H9 (cell line): Measurements from ENCODE around the gene TMEM120B. TPM values are rescaled to one million over a fixed set of nuclear protein-coding genes. Genes with fewer than 3 reads are reported as not detected.

ENCODE experiments used
- DNase-seq: peaks from one replicate; pipeline ENCODE4 v3.0.0-alpha.2; 2017
- H2AFZ ChIP-seq: one replicate; pipeline ENCODE4 v1.6.1; 2013; ENCODE audit warnings: mild to moderate bottlenecking, low read length, control low read depth, moderate library complexity
- H2AK5ac ChIP-seq: 2 replicates; pipeline ENCODE4 v1.6.1; 2013; ENCODE audit warnings: low read length, control low read depth, mixed read lengths; ENCODE audit not compliant: insufficient read length
- H2BK120ac ChIP-seq: one replicate; pipeline ENCODE4 v1.6.1; 2013; ENCODE audit warnings: low read depth, mild to moderate bottlenecking, low read length, control low read depth, inconsistent platforms; ENCODE audit not compliant: poor library complexity, severe bottlenecking
- H2BK12ac ChIP-seq: 2 replicates; pipeline ENCODE4 v1.6.1; 2013; ENCODE audit warnings: low read length, control low read depth, mixed read lengths, low read depth; ENCODE audit not compliant: insufficient read length
- H2BK15ac ChIP-seq: 2 replicates; pipeline ENCODE4 v1.6.1; 2013; ENCODE audit warnings: low read depth, low read length, control low read depth
- H2BK20ac ChIP-seq: one replicate; pipeline ENCODE4 v1.6.1; 2013; ENCODE audit warnings: low read depth, mild to moderate bottlenecking, low read length, control low read depth, inconsistent platforms; ENCODE audit not compliant: poor library complexity, severe bottlenecking
- H2BK5ac ChIP-seq: 2 replicates; pipeline ENCODE4 v1.6.1; 2013; ENCODE audit warnings: low read length, control low read depth, mixed read lengths; ENCODE audit not compliant: insufficient read length
- H3K14ac ChIP-seq: 2 replicates; pipeline ENCODE4 v1.6.1; 2013; ENCODE audit warnings: low read length, control low read depth; ENCODE audit not compliant: insufficient read depth
- H3K18ac ChIP-seq: 2 replicates; pipeline ENCODE4 v1.6.1; 2013; ENCODE audit warnings: low read depth, mild to moderate bottlenecking, mixed read lengths, low read length, control low read depth; ENCODE audit not compliant: insufficient read length
- H3K23ac ChIP-seq: 2 replicates; pipeline ENCODE4 v1.6.1; 2013; ENCODE audit warnings: low read length, control low read depth, mixed read lengths, low read depth; ENCODE audit not compliant: insufficient read length
- H3K23me2 ChIP-seq: 2 replicates; pipeline ENCODE4 v1.6.1; 2013; ENCODE audit warnings: low read depth, mild to moderate bottlenecking, mixed read lengths, low read length, control low read depth; ENCODE audit not compliant: insufficient read length, poor library complexity, severe bottlenecking
- H3K27ac ChIP-seq: 2 replicates; pipeline ENCODE4 v1.5.1; 2013; ENCODE audit warnings: low read length, control low read depth, mixed read lengths, low read depth; ENCODE audit not compliant: insufficient read length
- H3K27me3 ChIP-seq: 2 replicates; pipeline ENCODE4 v1.6.1; 2013; ENCODE audit warnings: low read length, control low read depth, inconsistent platforms; ENCODE audit not compliant: insufficient read depth
- H3K4ac ChIP-seq: 2 replicates; pipeline ENCODE4 v1.6.1; 2013; ENCODE audit warnings: low read depth, mild to moderate bottlenecking, control low read depth, inconsistent platforms, low read length, moderate library complexity
- H3K4me1 ChIP-seq: 2 replicates; pipeline ENCODE4 v1.6.1; 2013; ENCODE audit warnings: low read length, control low read depth, inconsistent platforms; ENCODE audit not compliant: insufficient read depth
- H3K4me2 ChIP-seq: 2 replicates; pipeline ENCODE4 v1.6.1; 2013; ENCODE audit warnings: low read length, control low read depth, mixed read lengths; ENCODE audit not compliant: insufficient read length, insufficient read depth
- H3K56ac ChIP-seq: 2 replicates; pipeline ENCODE4 v1.6.1; 2013; ENCODE audit warnings: low read depth, mild to moderate bottlenecking, mixed read lengths, low read length, control low read depth; ENCODE audit not compliant: insufficient read length
- H3K79me1 ChIP-seq: 2 replicates; pipeline ENCODE4 v1.6.1; 2013; ENCODE audit warnings: low read depth, mild to moderate bottlenecking, moderate library complexity, low read length, control low read depth, inconsistent platforms; ENCODE audit not compliant: insufficient read depth, poor library complexity, severe bottlenecking
- H3K79me2 ChIP-seq: 2 replicates; pipeline ENCODE4 v1.6.1; 2013; ENCODE audit warnings: low read length, control low read depth, inconsistent platforms; ENCODE audit not compliant: insufficient read depth
- H3K9ac ChIP-seq: 2 replicates; pipeline ENCODE4 v1.6.1; 2013; ENCODE audit warnings: low read length, control low read depth, mixed read lengths; ENCODE audit not compliant: insufficient read length; ENCODE audit errors: extremely low read depth
- H3K9me3 ChIP-seq: one replicate; pipeline ENCODE4 v1.6.1; 2013; ENCODE audit warnings: low read depth, low read length, inconsistent platforms; ENCODE audit not compliant: control insufficient read depth
- H3T11ph ChIP-seq: one replicate; pipeline ENCODE4 v1.6.1; 2013; ENCODE audit warnings: mild to moderate bottlenecking, low read length, control low read depth, inconsistent platforms
- H4K20me1 ChIP-seq: one replicate; pipeline ENCODE4 v1.6.1; 2013; ENCODE audit not compliant: control insufficient read depth, insufficient read length, insufficient read depth
- H4K5ac ChIP-seq: 2 replicates; pipeline ENCODE4 v1.6.1; 2013; ENCODE audit warnings: low read depth, mild to moderate bottlenecking, mixed read lengths, low read length, control low read depth; ENCODE audit not compliant: insufficient read length
- H4K8ac ChIP-seq: replicated peaks from 2 replicates; pipeline ENCODE4 v1.6.1; 2013; ENCODE audit warnings: low read length, control low read depth, mixed read lengths, low read depth; ENCODE audit not compliant: insufficient read length
- H4K91ac ChIP-seq: 2 replicates; pipeline ENCODE4 v1.6.1; 2013; ENCODE audit warnings: low read depth, mild to moderate bottlenecking, moderate library complexity, mixed read lengths, low read length, control low read depth; ENCODE audit not compliant: insufficient read length
- H3K27ac Mint-ChIP-seq, 3 experiments: 2 replicates in 2 of 3; 3 replicates in 1 of 3; pipeline ENCODE4 v1.8.0; 2020 to 2021; ENCODE audit warnings: mixed read lengths in 3 of 3, mild to moderate bottlenecking in 1 of 3, moderate library complexity in 1 of 3
- H3K27me3 Mint-ChIP-seq: 2 replicates; pipeline ENCODE4 v1.8.0; 2021; ENCODE audit warnings: low read depth, mild to moderate bottlenecking, moderate library complexity, mixed read lengths
- H3K36me3 Mint-ChIP-seq, 3 experiments: 2 replicates in 2 of 3; 3 replicates in 1 of 3; pipeline ENCODE4 v1.8.0; 2020 to 2021; ENCODE audit warnings: low read depth in 3 of 3, mixed read lengths in 3 of 3; ENCODE audit not compliant: insufficient read depth in 1 of 3
- H3K4me1 Mint-ChIP-seq, 2 experiments: 2 replicates each; pipeline ENCODE4 v1.8.0; 2020; ENCODE audit warnings: mixed read lengths in 2 of 2
- H3K4me3 Mint-ChIP-seq, 2 experiments: 2 replicates in 1 of 2; 3 replicates in 1 of 2; pipeline ENCODE4 v1.8.0; 2020 to 2021; ENCODE audit warnings: mild to moderate bottlenecking in 2 of 2, mixed read lengths in 2 of 2, moderate library complexity in 1 of 2
- H3K9me3 Mint-ChIP-seq, 2 experiments: 2 replicates in 1 of 2; 3 replicates in 1 of 2; pipeline ENCODE4 v1.8.0; 2020; ENCODE audit warnings: mild to moderate bottlenecking in 2 of 2, mixed read lengths in 2 of 2, moderate library complexity in 1 of 2
- CTCF ChIP-seq: fragments of 200-600 bp; sonication (generic); conservative IDR thresholded peaks from 3 replicates; pipeline ENCODE4 v1.8.0; 2021; ENCODE audit warnings: antibody characterized with exemption, mild to moderate bottlenecking
- WGBS: extraction: QIAGEN DNeasy Blood & Tissue Kit; methylation state at CpG from one replicate; pipeline ENCODE4 v1.1.7; 2013; ENCODE audit warnings: missing lambda C conversion rate, low lambda C conversion rate, mixed read lengths; ENCODE audit not compliant: insufficient read length; ENCODE audit errors: extremely low coverage; 5-methylcytosine and 5-hydroxymethylcytosine counted together
- total RNA-seq: library from RNA; stranded (reverse); gene quantifications from 2 replicates; pipeline ENCODE4 v1.2.1, GENCODE V29; 2021

TMEM120B gene
- total RNA-seq, 1 experiment from 2014 or later: 25.8 TPM

GRCh38 chr12:121829250-121829918, 116.8 kb downstream of the TMEM120B start:
- H3K56ac ChIP-seq: no peak overlapping the region
- no peak for TF ChIP-seq CTCF
- DNase-seq: peak; percentile 19
- no peak overlapping the region for H3K14ac ChIP-seq
- H3K18ac ChIP-seq: no peak overlapping the region
- no peak overlapping the region for H4K5ac ChIP-seq
- H2BK15ac ChIP-seq: no peak overlapping the region
- Mint-ChIP-seq H3K27ac (peak overlapping the region in 2 of 3 experiments; percentile 28 to 31; a peak in 1 of 7 replicates), H3K4me1 (peaks cover 0 to 8% of the 10 kb centered on the region in 2 experiments; a peak in 1 of 4 replicates), H3K27me3 (no peaks in the 10 kb centered on the region), H3K36me3 (peaks cover 24 to 69% (median 58%) of the 10 kb centered on the region in 3 experiments; a peak in 6 of 7 replicates), H3K9me3 (no peaks in the 10 kb centered on the region; a peak in 1 of 5 replicates), H3K4me3 (no peak overlapping the region)
- H3K4me1 ChIP-seq: no peaks in the 10 kb centered on the region
- H3K27me3 ChIP-seq: no peaks in the 10 kb centered on the region
- no peak overlapping the region for H2AFZ ChIP-seq
- H3K79me2 ChIP-seq: no peaks in the 10 kb centered on the region
- H2AK5ac ChIP-seq: no peak overlapping the region
- no peaks in the 10 kb centered on the region for H4K20me1 ChIP-seq
- H3K4me2 ChIP-seq: no peak overlapping the region
- H2BK5ac ChIP-seq: no peak overlapping the region
- no peaks in the 10 kb centered on the region for H3K23me2 ChIP-seq
- H4K8ac ChIP-seq: no peak overlapping the region
- no peak overlapping the region for H3K23ac ChIP-seq
- no peak overlapping the region for H2BK120ac ChIP-seq
- H4K91ac ChIP-seq: no peak overlapping the region
- no peaks in the 10 kb centered on the region for H3K9me3 ChIP-seq
- no peak overlapping the region for H3K9ac ChIP-seq
- H3T11ph ChIP-seq: no peak overlapping the region
- no CpG with 5 or more reads among the region's 7 CpGs for WGBS
- H2BK20ac ChIP-seq: no peak overlapping the region
- H2BK12ac ChIP-seq: no peak overlapping the region
- H3K4ac ChIP-seq: no peak overlapping the region
- no peak overlapping the region for H3K27ac ChIP-seq
- no peaks in the 10 kb centered on the region for H3K79me1 ChIP-seq
